ENCODE results near the gene KDM2B.
A peak's percentile ranks its signal among the peaks of the same experiment; 100 is the strongest.

KDM2B gene

GRCh38 chr12:121580959-121581685, at the start of gene KDM2B:
TSS of gene KDM2B (minus strand) at chr12:121581023. CDS start at chr12:121580911, 112 bp downstream.
- no peak for DNase-seq (ENCODE audit: low read depth in 2 of 2)

- no peak for DNase-seq (ENCODE audit: low read depth in 2 of 2)
These were observed 47.7 kb upstream of the KDM2B start for GRCh38 chr12:121628536-121628935.

DNA sequence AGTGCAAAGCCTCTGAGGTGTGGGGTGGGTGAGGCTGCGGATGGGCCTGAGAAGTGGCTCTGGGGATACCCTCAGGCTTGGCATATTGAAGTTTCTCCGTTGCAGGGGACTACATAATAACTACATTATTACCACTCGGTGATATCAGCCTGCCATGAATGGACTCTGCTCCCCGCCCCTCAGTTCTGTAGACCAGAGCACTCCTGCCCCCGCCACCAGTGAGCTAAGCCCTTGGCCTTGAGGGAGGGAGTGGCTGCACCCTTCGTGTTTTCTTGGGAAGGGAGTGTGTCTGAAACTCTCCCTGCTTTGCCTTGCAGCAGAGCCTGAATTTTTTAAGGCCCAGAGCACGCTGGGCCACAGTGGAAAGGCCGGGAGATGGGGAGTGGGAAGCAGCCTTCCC, 47.2 kb upstream of the KDM2B start:
- no peak for DNase-seq (ENCODE audit: low read depth in 2 of 2)

DNA sequence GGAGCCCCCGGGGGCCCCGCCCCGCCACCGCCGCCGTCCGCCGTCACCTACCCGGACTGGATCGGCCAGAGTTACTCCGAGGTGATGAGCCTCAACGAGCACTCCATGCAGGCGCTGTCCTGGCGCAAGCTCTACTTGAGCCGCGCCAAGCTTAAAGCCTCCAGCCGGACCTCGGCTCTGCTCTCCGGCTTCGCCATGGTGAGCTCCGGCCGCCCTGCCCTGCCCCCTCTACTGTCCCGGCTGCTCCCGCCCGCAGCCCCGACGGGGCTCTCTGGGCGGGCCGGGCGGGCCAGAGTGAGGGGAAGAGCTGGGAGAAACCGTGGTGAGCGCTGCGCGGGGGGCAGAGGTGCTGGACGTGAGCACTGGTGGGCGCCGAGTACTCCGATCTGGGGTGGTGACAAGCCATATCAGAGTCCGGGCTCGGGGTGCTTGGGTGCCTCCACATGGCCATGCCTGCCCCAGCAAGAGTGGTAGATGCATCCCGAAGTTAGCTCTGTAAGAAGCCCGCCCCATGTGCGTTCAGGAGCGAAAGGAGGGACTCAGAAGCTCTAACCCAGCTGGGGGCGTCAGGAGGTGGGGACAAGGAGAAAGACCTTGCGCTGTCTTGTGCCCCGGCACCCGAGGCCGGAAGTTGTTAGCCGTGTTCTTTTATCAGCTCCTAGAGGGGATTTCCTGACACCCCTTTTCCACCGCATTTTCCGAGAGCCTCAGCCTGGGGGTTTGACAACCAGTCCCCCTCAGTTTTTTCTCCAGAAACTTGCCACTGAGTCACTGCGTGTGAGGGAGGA, 46.2 kb upstream of the KDM2B start:
- DNase-seq (ENCODE audit: low read depth in 2 of 2) = peak; percentile 81 to 87

GRCh38 chr12:121626087-121626852, 45.4 kb upstream of the KDM2B start, which contains the start of gene ORAI1:
TSS of gene ORAI1 (plus strand) at chr12:121626530.
- peak; percentile 88 to 97 for DNase-seq (ENCODE audit: low read depth in 2 of 2)

GRCh38 chr12:121620333-121620891, 39.6 kb upstream of the KDM2B start:
- DNase-seq (ENCODE audit: low read depth in 2 of 2) = no peak

DNA sequence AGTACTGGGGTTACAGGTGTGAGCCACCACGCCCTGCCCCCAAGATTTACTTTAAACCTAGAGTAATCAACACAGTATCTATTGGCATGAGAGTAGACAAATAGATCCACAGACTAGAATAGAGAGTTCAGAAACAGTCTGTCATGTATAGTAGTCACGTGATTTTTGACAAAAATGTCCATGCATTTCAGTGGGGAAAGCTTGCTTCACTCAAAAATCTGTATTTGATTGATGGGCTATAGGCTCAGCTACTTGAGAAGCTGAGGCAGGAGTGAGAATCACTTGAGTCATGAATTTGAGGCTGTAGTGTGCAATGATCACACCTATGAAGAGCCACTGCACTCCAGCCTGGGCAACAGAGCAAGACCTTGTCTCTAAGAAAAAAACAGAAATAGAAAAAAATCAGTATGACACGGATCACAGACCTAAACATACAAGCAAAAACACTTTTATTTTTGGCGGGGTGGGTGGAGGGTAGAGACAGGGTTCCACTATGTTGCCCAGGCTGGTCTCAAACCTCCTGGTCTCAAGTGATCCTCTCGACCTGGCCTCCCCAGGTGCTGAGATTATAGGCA, 37.9 kb upstream of the KDM2B start:
- no peak for DNase-seq (ENCODE audit: low read depth in 2 of 2)

GRCh38 chr12:121614872-121615467, 34.1 kb upstream of the KDM2B start:
- DNase-seq (ENCODE audit: low read depth in 2 of 2) = no peak

DNA sequence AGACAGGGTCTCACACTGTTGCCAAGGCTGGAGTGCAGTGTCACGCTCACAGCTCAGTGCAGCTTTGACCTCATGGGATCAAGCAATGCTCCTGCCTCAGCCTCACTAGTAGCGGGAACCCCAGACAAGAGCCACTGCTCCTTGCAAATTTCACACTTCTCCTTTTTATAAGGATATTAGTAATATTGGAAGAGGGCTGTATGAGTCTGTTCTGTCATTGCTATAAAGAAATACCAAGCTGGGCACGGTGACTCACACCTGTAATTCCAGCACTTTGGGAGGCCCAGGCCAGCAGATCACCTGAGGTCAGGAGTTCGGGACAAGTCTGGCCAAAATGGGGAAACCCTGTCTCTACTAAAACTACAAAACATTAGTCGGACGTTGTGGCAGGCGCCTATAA, 32.6 kb upstream of the KDM2B start:
- no peak for DNase-seq (ENCODE audit: low read depth in 2 of 2)

DNA sequence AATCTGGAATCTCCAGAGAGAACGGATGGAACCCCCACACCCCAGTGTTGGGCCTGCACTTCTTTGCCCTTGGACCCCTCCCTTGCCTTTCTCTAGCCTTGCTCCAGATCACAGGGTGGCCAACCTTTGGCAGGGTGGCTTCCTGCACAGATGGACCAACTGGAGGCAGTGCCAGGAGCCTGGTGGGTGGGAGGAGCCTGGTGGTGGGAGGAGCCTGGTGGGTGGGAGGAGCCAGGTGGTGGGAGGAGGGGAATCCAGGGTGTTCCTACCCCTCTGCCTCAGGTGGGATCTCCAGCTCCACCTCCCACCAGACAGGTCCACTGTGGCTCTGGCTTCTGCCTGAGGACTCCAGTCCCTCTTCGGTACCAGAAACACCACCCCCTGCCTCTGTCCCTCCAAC, 30.5 kb upstream of the KDM2B start:
- peak in 1 of 2 donors; percentile 22 for DNase-seq (ENCODE audit: low read depth in 2 of 2)

GRCh38 chr12:121610239-121611149, 29.7 kb upstream of the KDM2B start:
- no peak for DNase-seq (ENCODE audit: low read depth in 2 of 2)

DNA sequence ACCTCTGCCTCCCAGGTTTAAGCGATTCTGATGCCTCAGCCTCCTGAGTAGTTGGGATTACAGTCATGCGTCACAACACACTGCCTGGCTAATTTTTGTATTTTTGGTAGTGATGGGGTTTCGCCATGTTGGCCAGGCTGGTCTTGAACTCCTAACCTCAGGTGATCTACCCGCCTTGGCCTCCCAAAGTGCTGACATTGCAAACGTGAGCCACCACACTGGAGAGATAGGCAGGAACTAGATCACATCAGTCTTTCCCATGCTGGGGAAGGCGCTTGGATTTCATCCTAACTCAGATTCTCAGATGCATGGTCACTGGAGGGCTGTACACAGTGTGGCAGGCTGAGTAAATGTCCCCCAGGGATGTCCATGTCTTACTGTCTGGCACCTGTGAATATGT, 27.5 kb upstream of the KDM2B start:
- no peak for DNase-seq (ENCODE audit: low read depth in 2 of 2)

- DNase-seq (ENCODE audit: low read depth in 2 of 2) = no peak
These were observed 22.8 kb upstream of the KDM2B start for GRCh38 chr12:121603581-121603980.

GRCh38 chr12:121602766-121603165, 21.9 kb upstream of the KDM2B start:
- no peak for DNase-seq (ENCODE audit: low read depth in 2 of 2)

GRCh38 chr12:121600702-121601336, 20.0 kb upstream of the KDM2B start:
- DNase-seq (ENCODE audit: low read depth in 2 of 2) = no peak

- DNase-seq (ENCODE audit: low read depth in 2 of 2) = no peak
These were observed 15.7 kb upstream of the KDM2B start for GRCh38 chr12:121596526-121596925.

- no peak for DNase-seq (ENCODE audit: low read depth in 2 of 2)
These were observed 14.7 kb upstream of the KDM2B start for GRCh38 chr12:121595520-121595919.

- DNase-seq (ENCODE audit: low read depth in 2 of 2) = no peak
These were observed 11.5 kb upstream of the KDM2B start for GRCh38 chr12:121592320-121592719.

- DNase-seq (ENCODE audit: low read depth in 2 of 2) = peak in 1 of 2 donors; percentile 58
These were observed 9.8 kb upstream of the KDM2B start for GRCh38 chr12:121590476-121591143.

All from stimulated activated CD4-positive, alpha-beta T cell treated with anti-CD3 and anti-CD28 coated beads, Interleukin-15, amount 100 ng/mL, for 48 hours (primary cell).